CD4-positive, alpha-beta T cell treated with Interferon alpha-2 for 1 hour (primary cell): Measurements from ENCODE around the gene IGSF3.
"Not testable (repeated sequence)": the region's sequence is repeated elsewhere in the genome, so short reads cannot be mapped to it uniquely, and the experiment has no call there.

Experiments
- DNase-seq, 2 donors: peaks; one replicate each; pipeline ENCODE4 v3.0.0-alpha.2; 2020 to 2022

The IGSF3 gene

GRCh38 chr1:116626915-116627314, 40.6 kb downstream of the IGSF3 start:
- not testable (repeated sequence) for DNase-seq

DNA sequence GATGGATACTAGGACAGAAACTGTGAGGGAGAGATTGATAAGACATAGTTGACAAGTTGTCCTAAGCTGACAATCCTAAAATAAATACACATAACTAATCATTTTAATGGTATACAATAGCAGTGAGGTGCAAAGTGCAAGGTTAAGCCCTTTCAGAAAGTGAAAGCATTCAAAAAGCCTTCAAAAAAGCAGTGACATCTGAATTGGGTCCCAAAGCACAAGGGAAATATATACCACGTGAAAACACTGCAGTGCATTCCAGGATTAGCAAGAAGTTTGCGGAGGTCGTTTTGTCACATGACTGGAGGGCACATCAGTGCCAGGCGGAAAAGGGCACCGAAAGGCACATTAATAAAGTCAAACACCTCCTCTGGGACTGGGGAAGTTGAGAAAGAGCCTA, 42.4 kb downstream of the IGSF3 start:
- not testable (repeated sequence) for DNase-seq

DNA sequence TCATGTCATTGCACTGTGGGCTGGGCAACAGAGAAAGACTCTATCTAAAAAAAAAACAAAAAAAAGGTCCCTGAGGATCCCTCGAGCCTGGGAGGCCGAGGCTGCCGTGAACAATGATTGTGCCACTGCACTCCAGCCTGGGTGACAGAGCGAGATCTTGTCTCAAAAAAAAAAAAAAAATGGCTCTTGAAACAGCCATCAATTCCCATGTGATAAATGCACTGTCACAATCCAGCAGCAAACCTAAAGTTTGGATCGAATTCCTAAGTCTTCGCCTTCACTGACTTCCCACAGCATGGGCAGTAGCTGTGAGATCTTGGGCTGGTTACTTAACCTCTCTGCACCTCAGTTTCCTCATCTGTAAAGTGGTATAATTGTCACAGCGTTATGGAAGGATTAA, 43.5 kb downstream of the IGSF3 start:
- no peak for DNase-seq

- not testable (repeated sequence) for DNase-seq
Observed at GRCh38 chr1:116622496-116622895, 45.0 kb downstream of the IGSF3 start.

- DNase-seq: not testable (repeated sequence)
Observed at GRCh38 chr1:116621756-116622155, 45.8 kb downstream of the IGSF3 start.

GRCh38 chr1:116620392-116620791, 47.1 kb downstream of the IGSF3 start:
- not testable (repeated sequence) for DNase-seq

GRCh38 chr1:116619106-116619505, 48.4 kb downstream of the IGSF3 start:
- DNase-seq: not testable (repeated sequence)

- DNase-seq: not testable (repeated sequence)
Observed at GRCh38 chr1:116617808-116618207, 49.7 kb downstream of the IGSF3 start.

- DNase-seq: not testable (repeated sequence)
Observed at GRCh38 chr1:116613825-116614224, 53.7 kb downstream of the IGSF3 start.

DNA sequence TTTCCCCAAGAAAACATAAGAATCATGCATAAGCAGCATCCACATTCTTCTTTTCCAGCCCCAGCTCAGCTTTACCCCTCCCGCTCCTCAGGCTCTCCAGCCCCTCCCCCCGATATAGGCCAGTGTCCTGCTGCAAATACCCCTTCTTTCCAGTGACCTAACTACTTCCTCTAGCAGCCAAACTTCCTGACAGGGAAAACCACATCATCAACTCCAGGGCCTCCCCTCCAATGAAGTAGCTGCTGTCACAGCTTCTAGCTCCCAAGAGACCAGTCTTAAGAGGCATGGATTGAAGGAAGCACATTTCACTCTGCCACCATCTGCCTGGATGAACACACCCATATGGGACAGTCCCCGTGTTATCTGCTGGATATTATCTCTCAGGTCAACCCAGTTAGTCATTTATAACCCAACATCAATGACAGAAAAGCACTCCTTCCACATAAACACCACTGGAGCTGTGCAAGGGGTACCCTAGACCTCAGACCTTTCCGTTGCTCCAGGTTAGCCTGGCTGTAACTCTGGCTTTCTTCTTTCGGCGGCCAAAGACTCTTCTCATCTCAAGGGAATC, 57.6 kb downstream of the IGSF3 start:
- not testable (repeated sequence) for DNase-seq

DNA sequence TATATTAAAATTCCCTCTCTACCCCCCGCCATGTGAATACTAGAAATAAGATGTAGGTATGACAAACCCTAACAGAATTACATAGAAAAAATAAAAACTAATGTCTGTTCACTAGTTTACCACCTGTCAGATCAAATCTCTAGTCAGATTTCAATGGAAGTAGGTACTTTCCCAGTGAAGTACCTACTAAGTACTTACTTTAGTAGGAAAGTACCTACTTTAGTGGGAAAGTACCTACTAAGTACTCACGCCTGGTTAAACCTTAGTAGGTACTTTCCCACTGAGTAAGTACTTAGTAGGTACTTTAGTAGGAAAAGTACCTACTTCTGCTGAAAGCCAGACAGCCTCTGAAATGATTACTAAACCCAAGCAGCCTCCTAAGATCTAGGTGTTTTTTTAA, 58.7 kb downstream of the IGSF3 start:
- not testable (repeated sequence) for DNase-seq

DNA sequence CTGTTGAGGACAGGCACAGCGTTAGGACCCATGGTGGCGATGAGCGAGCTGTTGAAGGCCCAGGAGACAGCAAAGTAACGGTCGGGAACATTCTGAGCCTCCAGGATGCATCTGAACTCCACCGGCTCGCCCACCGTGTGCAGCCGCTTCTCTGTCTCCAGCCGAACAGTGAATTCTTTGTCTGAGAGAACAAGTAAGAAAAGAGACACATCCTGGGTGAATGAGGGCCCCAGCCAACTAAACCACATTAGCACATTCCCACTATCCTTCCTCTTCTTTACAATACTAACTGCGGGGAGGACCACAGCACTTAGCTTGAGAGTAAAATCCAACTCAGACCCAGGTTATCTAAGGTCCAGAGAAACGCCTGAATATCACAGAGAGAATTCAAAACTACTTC, 59.4 kb downstream of the IGSF3 start:
- not testable (repeated sequence) for DNase-seq

GRCh38 chr1:116607463-116607862, 60.1 kb downstream of the IGSF3 start:
- not testable (repeated sequence) for DNase-seq

DNA sequence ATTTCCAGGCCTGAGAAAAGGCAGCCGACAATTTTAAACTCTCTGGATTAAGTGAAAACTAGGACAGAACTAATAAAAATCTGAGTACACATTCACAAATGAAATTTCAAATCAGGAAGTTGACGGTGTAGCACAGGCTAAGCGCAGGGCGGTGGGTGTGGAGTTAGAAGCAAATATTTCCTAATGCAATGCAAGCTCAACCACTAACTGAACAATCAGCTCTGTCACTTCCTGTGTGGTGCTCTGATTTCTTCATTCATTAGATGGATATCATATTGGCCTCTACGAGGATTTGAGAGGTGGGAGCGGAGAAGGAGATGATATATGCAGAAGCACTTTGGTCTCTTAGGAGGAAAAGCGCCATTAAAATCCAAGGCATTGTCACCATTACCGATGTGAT, 61.5 kb downstream of the IGSF3 start:
- peak; percentile 7 to 43 for DNase-seq

DNA sequence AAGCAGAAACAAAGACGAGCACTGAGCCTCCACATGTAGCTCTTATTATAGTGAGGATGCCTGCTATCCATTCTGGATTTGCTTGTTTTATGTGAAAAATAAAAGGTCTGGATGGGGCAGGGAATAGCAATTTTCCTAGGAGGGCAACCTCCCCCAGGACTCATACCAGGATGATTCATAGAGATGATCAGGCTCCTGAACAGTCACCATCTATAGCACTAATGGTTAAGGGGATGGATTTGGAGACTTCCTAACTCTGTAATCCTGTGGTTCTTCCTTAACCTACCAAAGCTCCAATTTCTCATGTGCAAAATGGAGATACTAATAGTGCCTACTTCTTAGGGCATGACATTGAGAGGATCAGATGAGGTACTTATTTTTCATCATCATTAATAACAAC, 62.2 kb downstream of the IGSF3 start:
- DNase-seq: no peak

GRCh38 chr1:116604408-116604807, 63.1 kb downstream of the IGSF3 start:
- DNase-seq: not testable (repeated sequence)

GRCh38 chr1:116603646-116604045, 63.9 kb downstream of the IGSF3 start:
- DNase-seq: not testable (repeated sequence)

GRCh38 chr1:116599369-116599768, 68.2 kb downstream of the IGSF3 start:
- DNase-seq: not testable (repeated sequence)

- not testable (repeated sequence) for DNase-seq
Observed at GRCh38 chr1:116598420-116599036, 69.0 kb downstream of the IGSF3 start.

DNA sequence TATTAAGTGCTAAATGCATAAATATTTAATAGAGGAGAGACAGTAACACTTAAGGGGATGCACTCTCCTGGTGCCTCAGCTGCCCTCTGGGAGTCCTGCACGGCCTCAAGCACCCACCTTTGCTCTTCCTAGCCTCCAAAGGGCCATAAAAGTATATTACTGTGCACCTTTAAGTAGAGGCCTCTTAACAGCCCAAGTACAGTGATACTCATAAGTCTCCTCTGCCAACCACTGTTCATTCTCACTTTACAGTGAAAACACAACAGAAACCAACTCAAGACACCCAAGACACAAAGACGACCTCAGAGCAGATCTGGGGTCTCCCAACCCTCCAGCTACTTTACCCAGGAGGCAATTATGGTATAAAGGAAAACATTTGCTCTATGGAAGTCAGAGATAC, 70.1 kb downstream of the IGSF3 start:
- DNase-seq: not testable (repeated sequence)

GRCh38 chr1:116596742-116597307, 70.7 kb downstream of the IGSF3 start:
- not testable (repeated sequence) for DNase-seq

DNA sequence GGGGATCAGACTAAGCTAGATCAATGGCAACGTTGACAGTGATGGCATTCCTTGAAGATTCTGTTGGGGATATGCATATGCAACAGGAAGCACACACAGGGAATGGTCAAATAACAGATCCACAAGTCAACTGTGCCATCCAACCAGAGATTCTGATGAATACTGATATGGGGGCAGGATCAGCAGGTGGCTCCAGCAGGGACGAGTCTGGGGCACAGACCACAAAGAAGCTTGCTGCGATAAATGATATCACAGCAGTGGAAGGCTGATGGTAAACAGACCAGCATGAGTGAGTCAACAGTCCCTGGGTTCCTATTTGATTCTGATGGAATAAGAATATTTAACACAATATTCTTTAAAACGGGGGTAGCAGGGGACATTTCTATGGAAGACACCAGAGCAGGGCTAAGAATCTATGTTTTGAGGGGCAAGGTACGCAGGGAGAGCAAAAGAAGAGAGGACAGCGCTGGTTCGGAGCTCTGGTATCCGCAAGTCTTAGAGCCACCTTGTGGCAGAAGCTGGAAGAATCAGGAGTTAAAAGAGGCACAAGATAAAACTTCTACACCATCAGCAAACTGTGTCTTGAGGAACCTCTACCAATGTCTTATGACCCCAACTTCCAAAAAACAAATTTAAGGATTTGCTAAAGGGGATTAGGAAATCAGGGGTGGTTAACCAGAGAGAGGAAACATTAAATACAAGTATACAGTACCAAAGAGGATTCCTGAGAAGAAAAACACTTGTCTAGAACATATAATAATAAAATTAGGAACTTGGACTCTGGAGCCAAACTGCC, 71.4 kb downstream of the IGSF3 start:
- DNase-seq: peak; percentile 49 to 60

- DNase-seq: not testable (repeated sequence)
Observed at GRCh38 chr1:116595065-116595840, 72.3 kb downstream of the IGSF3 start.
